HL-60 (cell line): ENCODE results near the gene RASSF8.

Experiments used
- DNase-seq, 2 experiments: peaks; one replicate each; pipeline ENCODE4 v3.0.0-alpha.2; 2010 to 2020; ENCODE audit warnings: low read depth in 1 of 2, low spot score in 1 of 2
- H3K27ac ChIP-seq: fragments of 250-450 bp; sonication (Bioruptor Pico); replicated peaks from 2 replicates; pipeline ENCODE4 v1.5.1; 2020; ENCODE audit warnings: mild to moderate bottlenecking, moderate library complexity
- H3K27me3 ChIP-seq: fragments of 250-450 bp; sonication (Bioruptor Pico); 2 replicates; pipeline ENCODE4 v1.5.1; 2021; ENCODE audit warnings: mild to moderate bottlenecking, moderate library complexity; ENCODE audit not compliant: insufficient read depth, poor library complexity, severe bottlenecking
- H3K4me3 ChIP-seq: replicated peaks from 2 replicates; pipeline ENCODE4 v1.5.1; 2011; ENCODE audit warnings: mild to moderate bottlenecking, control low read depth, low read length; ENCODE audit not compliant: insufficient read depth
- CTCF ChIP-seq: IDR thresholded peaks from one replicate; pipeline ENCODE4 v1.5.1; 2011; ENCODE audit warnings: low read length, control low read depth, inconsistent platforms; ENCODE audit not compliant: insufficient read depth
- GABPA ChIP-seq: IDR thresholded peaks from 2 replicates; pipeline ENCODE4 v1.6.1; 2012; ENCODE audit warnings: low read depth
- POLR2AphosphoS5 ChIP-seq: IDR thresholded peaks from 2 replicates; pipeline ENCODE4 v1.6.1; 2012; ENCODE audit warnings: low read depth
- REST ChIP-seq: IDR thresholded peaks from 2 replicates; pipeline ENCODE4 v1.6.1; 2012; ENCODE audit warnings: low read depth; ENCODE audit not compliant: insufficient replicate concordance
- SPI1 ChIP-seq: IDR thresholded peaks from 2 replicates; pipeline ENCODE4 v1.6.1; 2012; ENCODE audit warnings: low read depth, mild to moderate bottlenecking, borderline replicate concordance

Gene RASSF8

GRCh38 chr12:26016516-26016915, 58.0 kb downstream of the RASSF8 start:
- TF ChIP-seq SPI1 (no peak), POLR2AphosphoS5 (no peak), REST (no peak), CTCF (no peak), GABPA (no peak)
- Histone ChIP-seq H3K27ac (no peak overlapping the region), H3K4me3 (no peak overlapping the region), H3K27me3 (peaks cover 8% of the 10 kb centered on the region)
- no peak for DNase-seq

- peak in 1 of 2 experiments; percentile 9 for DNase-seq
- no peak overlapping the region for H3K27ac ChIP-seq
- H3K27me3 ChIP-seq: peaks cover 8% of the 10 kb centered on the region
- TF ChIP-seq POLR2AphosphoS5 (no peak), CTCF (peak; percentile 13)
- H3K4me3 ChIP-seq: no peak overlapping the region
These were observed 59.2 kb downstream of the RASSF8 start for GRCh38 chr12:26017484-26018211.

- Histone ChIP-seq H3K27me3 (peaks cover 8% of the 10 kb centered on the region), H3K4me3 (no peak overlapping the region), H3K27ac (no peak overlapping the region)
- TF ChIP-seq REST (no peak), GABPA (no peak), POLR2AphosphoS5 (no peak), SPI1 (no peak), CTCF (no peak)
- no peak for DNase-seq
These were observed 60.4 kb downstream of the RASSF8 start for GRCh38 chr12:26018926-26019325.

GRCh38 chr12:26021534-26021933, 63.1 kb downstream of the RASSF8 start:
- H3K27me3 ChIP-seq: peaks cover 6% of the 10 kb centered on the region
- TF ChIP-seq GABPA: no peak
- no peak for TF ChIP-seq POLR2AphosphoS5
- TF ChIP-seq CTCF: no peak
- TF ChIP-seq SPI1: no peak
- no peak for TF ChIP-seq REST
- H3K4me3 ChIP-seq: no peak overlapping the region
- DNase-seq: no peak
- H3K27ac ChIP-seq: no peak overlapping the region
